ENCODE measurements around the gene IFI30. TPM values are rescaled to one million over a fixed set of nuclear protein-coding genes. Genes with fewer than 3 reads are reported as not detected.

IFI30 gene
- total RNA-seq, 1 donor from 2014 or later: 35.1 TPM

DNA sequence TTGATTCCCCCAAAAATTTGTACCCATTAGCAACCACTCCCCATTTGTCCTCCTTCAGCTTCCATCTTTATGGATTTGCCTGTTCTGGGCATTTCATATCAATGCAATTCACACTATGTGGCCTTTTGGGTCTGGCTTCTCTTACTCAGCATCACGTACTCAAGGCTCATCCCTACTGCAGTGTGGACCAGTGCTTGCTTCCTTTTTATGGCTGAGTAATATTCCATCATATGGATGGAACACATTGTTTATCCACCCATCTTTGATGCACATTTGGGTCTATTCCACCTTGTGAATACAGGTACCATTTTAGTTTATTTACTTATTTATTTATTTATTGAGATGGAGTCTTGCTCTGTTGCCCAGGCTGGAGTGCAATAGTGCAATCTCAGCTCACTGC, 33.1 kb upstream of the IFI30 start:
- Histone ChIP-seq H3K27ac (no peak overlapping the region), H3K36me3 (peaks cover 56 to 83% of the 10 kb centered on the region in 2 donors), H3K4me1 (no peaks in the 10 kb centered on the region), H3K27me3 (no peaks in the 10 kb centered on the region), H3K4me3 (no peak overlapping the region), H3K9me3 (no peaks in the 10 kb centered on the region)
- TF ChIP-seq, protein P1, sequence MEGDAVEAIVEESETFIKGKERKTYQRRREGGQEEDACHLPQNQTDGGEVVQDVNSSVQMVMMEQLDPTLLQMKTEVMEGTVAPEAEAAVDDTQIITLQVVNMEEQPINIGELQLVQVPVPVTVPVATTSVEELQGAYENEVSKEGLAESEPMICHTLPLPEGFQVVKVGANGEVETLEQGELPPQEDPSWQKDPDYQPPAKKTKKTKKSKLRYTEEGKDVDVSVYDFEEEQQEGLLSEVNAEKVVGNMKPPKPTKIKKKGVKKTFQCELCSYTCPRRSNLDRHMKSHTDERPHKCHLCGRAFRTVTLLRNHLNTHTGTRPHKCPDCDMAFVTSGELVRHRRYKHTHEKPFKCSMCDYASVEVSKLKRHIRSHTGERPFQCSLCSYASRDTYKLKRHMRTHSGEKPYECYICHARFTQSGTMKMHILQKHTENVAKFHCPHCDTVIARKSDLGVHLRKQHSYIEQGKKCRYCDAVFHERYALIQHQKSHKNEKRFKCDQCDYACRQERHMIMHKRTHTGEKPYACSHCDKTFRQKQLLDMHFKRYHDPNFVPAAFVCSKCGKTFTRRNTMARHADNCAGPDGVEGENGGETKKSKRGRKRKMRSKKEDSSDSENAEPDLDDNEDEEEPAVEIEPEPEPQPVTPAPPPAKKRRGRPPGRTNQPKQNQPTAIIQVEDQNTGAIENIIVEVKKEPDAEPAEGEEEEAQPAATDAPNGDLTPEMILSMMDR (IDR thresholded peaks at IDR 0.05): no peak
- no peak for DNase-seq (ENCODE audit: low spot score in 2 of 2)
- intact Hi-C loops (cut with DNase I): no loop called here

DNA sequence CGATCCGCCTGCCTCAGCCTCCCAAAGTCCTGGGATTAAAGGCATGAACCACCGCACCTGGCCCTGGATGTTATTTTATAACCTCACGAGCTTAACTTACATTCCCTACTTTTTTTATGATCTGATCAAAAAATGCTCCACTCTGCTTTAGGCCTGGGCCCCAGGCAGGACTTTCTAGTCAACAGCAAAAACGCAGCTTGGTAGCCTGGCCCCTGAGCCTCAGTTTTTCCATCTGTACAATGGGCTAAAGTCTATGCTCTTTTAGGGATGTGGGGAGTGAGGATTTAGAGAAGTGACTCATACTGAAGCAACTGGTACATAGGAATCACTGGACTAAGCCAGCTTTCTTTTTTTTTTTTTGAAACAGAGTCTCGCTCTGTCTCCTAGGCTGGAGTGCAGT, 32.6 kb upstream of the IFI30 start:
- no peaks in the 10 kb centered on the region for H3K9me3 ChIP-seq
- H3K27me3 ChIP-seq: no peaks in the 10 kb centered on the region
- TF ChIP-seq, protein P1 (IDR thresholded peaks at IDR 0.05): no peak
- peaks cover 56 to 83% of the 10 kb centered on the region in 2 donors for H3K36me3 ChIP-seq
- DNase-seq (ENCODE audit: low spot score in 2 of 2): no peak
- H3K4me3 ChIP-seq: no peak overlapping the region
- intact Hi-C loops (cut with DNase I): no loop called here
- no peak overlapping the region for H3K27ac ChIP-seq
- H3K4me1 ChIP-seq: no peaks in the 10 kb centered on the region

DNA sequence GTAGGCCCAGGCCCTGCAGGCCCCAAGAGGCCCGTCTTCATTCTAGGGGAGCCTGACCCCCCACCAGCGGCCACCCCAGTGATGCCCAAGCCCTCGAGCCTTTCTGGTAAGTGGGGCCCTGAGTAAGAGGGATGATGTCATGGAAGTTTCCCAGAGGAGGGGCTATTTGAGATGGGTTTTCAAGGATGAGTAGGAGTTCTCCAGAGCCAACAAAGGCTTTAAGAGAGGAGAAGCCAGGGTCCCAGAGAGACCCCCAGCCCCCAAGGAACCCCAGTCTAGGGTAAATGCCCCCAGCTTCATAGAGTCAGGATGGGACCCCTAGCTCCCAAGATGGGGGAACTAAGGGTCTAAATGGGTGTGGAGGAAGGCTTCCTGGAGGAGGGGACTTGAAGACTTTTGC, 29.7 kb upstream of the IFI30 start:
- no peaks in the 10 kb centered on the region for H3K9me3 ChIP-seq
- intact Hi-C loops (cut with DNase I): no loop called here
- H3K27me3 ChIP-seq: no peaks in the 10 kb centered on the region
- DNase-seq (ENCODE audit: low spot score in 2 of 2): no peak
- no peaks in the 10 kb centered on the region for H3K4me1 ChIP-seq
- no peak overlapping the region for H3K27ac ChIP-seq
- H3K4me3 ChIP-seq: no peak overlapping the region
- TF ChIP-seq, protein P1 (IDR thresholded peaks at IDR 0.05): no peak
- H3K36me3 ChIP-seq: peaks cover 49 to 79% of the 10 kb centered on the region in 2 donors

DNA sequence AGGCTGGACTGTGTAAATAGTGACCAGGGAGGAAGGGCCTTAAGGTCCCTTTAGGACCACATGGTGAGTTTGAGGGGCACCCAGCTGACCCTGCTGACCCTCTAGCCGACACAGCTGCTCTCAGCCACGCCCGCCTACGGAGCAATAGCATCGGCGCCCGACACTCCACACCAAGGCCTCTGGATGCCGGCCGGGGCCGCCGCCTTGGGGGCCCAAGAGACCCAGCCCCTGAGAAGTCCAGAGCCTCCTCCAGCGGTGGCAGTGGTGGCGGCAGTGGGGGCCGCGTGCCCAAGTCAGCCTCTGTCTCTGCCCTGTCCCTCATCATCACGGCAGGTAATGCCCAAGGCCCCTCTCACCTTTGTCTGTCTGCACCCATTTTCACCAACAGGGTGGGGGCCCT, 29.3 kb upstream of the IFI30 start:
- DNase-seq (ENCODE audit: low spot score in 2 of 2): no peak
- Histone ChIP-seq H3K27ac (no peak overlapping the region), H3K36me3 (peaks cover 48 to 74% of the 10 kb centered on the region in 2 donors), H3K4me1 (no peaks in the 10 kb centered on the region), H3K9me3 (no peaks in the 10 kb centered on the region), H3K27me3 (no peaks in the 10 kb centered on the region), H3K4me3 (no peak overlapping the region)
- TF ChIP-seq, protein P1 (IDR thresholded peaks at IDR 0.05): no peak
- intact Hi-C loops (cut with DNase I): no loop called here

DNA sequence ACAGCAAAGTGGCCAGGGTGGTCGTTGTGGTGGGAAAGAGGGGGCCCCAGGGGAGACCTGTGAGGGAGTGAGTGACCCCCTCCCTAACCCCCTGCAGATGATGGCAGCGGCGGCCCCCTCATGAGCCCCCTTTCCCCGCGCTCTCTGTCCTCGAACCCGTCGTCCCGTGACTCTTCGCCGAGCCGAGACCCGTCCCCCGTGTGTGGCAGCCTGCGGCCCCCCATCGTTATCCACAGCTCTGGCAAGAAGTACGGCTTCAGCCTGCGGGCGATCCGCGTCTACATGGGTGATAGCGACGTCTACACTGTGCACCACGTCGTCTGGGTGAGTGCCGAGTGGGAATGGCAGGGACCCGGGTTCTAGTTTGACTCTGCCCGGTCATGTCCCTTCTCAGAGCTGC, 28.7 kb upstream of the IFI30 start:
- Histone ChIP-seq H3K27ac (no peak overlapping the region), H3K36me3 (peaks cover 48 to 72% of the 10 kb centered on the region in 2 donors), H3K9me3 (no peaks in the 10 kb centered on the region), H3K27me3 (no peaks in the 10 kb centered on the region), H3K4me1 (no peaks in the 10 kb centered on the region), H3K4me3 (no peak overlapping the region)
- TF ChIP-seq, protein P1 (IDR thresholded peaks at IDR 0.05): no peak
- intact Hi-C loops (cut with DNase I): no loop called here
- no peak for DNase-seq (ENCODE audit: low spot score in 2 of 2)

DNA sequence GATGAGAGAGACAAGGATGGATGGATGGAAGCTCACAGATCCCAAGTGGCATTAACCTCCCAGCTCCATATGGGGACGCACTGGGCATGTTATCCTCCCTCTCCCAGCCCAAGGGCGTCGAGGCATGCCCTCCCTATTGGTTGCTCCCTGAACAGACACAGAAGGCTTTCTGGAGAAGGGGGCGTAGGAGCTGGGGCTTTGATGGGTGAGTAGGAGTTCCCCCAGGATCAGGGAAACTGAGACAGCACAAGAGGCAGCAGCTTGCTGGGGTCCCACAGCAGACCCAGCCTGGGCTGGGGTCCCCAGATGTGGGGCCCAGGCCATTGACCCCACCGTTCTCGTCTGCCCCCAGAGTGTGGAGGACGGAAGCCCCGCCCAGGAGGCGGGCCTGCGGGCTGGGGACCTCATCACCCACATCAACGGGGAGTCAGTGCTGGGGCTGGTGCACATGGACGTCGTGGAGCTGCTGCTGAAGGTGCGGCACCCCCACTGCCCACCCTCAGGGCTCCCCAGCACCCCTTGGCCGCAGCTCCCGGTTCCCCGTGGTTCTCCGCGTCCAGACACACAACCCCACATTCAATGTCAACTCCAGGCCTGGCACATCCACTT, 28.1 kb upstream of the IFI30 start:
- Histone ChIP-seq H3K4me3 (no peak overlapping the region), H3K36me3 (peaks cover 46 to 68% of the 10 kb centered on the region in 2 donors), H3K4me1 (no peaks in the 10 kb centered on the region), H3K27ac (no peak overlapping the region), H3K27me3 (no peaks in the 10 kb centered on the region), H3K9me3 (no peaks in the 10 kb centered on the region)
- TF ChIP-seq, protein P1 (IDR thresholded peaks at IDR 0.05): no peak
- DNase-seq (ENCODE audit: low spot score in 2 of 2): no peak
- intact Hi-C loops (cut with DNase I): no loop called here

Data from ascending aorta (tissue), 2 donors.